ENCODE data around the gene UBE2I.
"Not testable (repeated sequence)": the region's sequence is repeated elsewhere in the genome, so short reads cannot be mapped to it uniquely, and the experiment has no call there.

The UBE2I gene

GRCh38 chr16:1292208-1292607, 17.2 kb upstream of the UBE2I start:
- DNase-seq (ENCODE audit: low read depth, low spot score) = not testable (repeated sequence)

- not testable (repeated sequence) for DNase-seq (ENCODE audit: low read depth, low spot score)
Observed at GRCh38 chr16:1292808-1293207, 16.6 kb upstream of the UBE2I start.

GRCh38 chr16:1293921-1294656, 15.3 kb upstream of the UBE2I start:
- no peak for DNase-seq (ENCODE audit: low read depth, low spot score)

GRCh38 chr16:1295465-1295864, 14.0 kb upstream of the UBE2I start:
- DNase-seq (ENCODE audit: low read depth, low spot score) = no peak

- DNase-seq (ENCODE audit: low read depth, low spot score) = not testable (repeated sequence)
Observed at GRCh38 chr16:1296688-1297017, 12.8 kb upstream of the UBE2I start.

- no peak for DNase-seq (ENCODE audit: low read depth, low spot score)
Observed at GRCh38 chr16:1297018-1297696, 12.3 kb upstream of the UBE2I start.

GRCh38 chr16:1298406-1298805, 11.0 kb upstream of the UBE2I start:
- no peak for DNase-seq (ENCODE audit: low read depth, low spot score)

GRCh38 chr16:1299012-1299867, 10.2 kb upstream of the UBE2I start:
- DNase-seq (ENCODE audit: low read depth, low spot score) = no peak

GRCh38 chr16:1299868-1300203, 9.6 kb upstream of the UBE2I start:
- DNase-seq (ENCODE audit: low read depth, low spot score) = no peak

- no peak for DNase-seq (ENCODE audit: low read depth, low spot score)
Observed at GRCh38 chr16:1300664-1301476, 8.6 kb upstream of the UBE2I start.

- DNase-seq (ENCODE audit: low read depth, low spot score) = no peak
Observed at GRCh38 chr16:1301562-1301961, 7.9 kb upstream of the UBE2I start.

GRCh38 chr16:1305823-1306222, 3.6 kb upstream of the UBE2I start:
- no peak for DNase-seq (ENCODE audit: low read depth, low spot score)

- DNase-seq (ENCODE audit: low read depth, low spot score) = no peak
Observed at GRCh38 chr16:1306334-1306733, 3.1 kb upstream of the UBE2I start.

- DNase-seq (ENCODE audit: low read depth, low spot score) = no peak
Observed at GRCh38 chr16:1308036-1308976, 1.1 kb upstream of the UBE2I start.

GRCh38 chr16:1309888-1310831, 724 bp downstream of the UBE2I start:
- no peak for DNase-seq (ENCODE audit: low read depth, low spot score)

GRCh38 chr16:1310832-1311200, 1.4 kb downstream of the UBE2I start:
- DNase-seq (ENCODE audit: low read depth, low spot score) = no peak

- DNase-seq (ENCODE audit: low read depth, low spot score) = no peak
Observed at GRCh38 chr16:1311212-1311737, 1.8 kb downstream of the UBE2I start.

- no peak for DNase-seq (ENCODE audit: low read depth, low spot score)
Observed at GRCh38 chr16:1311738-1312466, 2.5 kb downstream of the UBE2I start.

- no peak for DNase-seq (ENCODE audit: low read depth, low spot score)
Observed at GRCh38 chr16:1312467-1312816, 3.0 kb downstream of the UBE2I start.
